Measurements from ENCODE around the gene CAMK2G.

DNA sequence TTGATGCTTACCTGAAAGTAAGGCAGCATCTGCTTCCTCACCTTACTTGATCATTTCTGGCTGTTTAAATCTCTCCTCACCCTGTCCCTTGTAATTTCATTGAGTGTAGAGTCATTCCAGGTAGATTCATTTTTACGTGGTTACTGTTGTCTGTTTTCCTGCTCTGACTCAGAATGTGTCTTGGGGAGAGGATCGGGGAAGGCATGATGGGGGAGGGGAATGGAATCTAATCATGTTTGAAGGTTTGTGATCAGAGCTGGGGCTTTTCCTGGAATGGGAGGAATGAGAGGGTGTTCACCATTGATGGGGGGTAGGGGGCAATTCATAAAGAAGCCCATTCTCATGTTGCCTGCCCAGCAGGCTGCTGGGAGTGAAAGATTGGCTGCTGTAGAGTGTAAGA lies 111.4 kb downstream of the CAMK2G start:
- TF ChIP-seq, protein P1, sequence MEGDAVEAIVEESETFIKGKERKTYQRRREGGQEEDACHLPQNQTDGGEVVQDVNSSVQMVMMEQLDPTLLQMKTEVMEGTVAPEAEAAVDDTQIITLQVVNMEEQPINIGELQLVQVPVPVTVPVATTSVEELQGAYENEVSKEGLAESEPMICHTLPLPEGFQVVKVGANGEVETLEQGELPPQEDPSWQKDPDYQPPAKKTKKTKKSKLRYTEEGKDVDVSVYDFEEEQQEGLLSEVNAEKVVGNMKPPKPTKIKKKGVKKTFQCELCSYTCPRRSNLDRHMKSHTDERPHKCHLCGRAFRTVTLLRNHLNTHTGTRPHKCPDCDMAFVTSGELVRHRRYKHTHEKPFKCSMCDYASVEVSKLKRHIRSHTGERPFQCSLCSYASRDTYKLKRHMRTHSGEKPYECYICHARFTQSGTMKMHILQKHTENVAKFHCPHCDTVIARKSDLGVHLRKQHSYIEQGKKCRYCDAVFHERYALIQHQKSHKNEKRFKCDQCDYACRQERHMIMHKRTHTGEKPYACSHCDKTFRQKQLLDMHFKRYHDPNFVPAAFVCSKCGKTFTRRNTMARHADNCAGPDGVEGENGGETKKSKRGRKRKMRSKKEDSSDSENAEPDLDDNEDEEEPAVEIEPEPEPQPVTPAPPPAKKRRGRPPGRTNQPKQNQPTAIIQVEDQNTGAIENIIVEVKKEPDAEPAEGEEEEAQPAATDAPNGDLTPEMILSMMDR (conservative IDR thresholded peaks at IDR 0.05 in 1 of 2, IDR thresholded peaks at IDR 0.05 in 1 of 2; ENCODE audit: extremely low read depth in 1 of 2, insufficient read depth in 1 of 2, low read depth in 1 of 2, low read length in 2 of 2), result no peak
- TF ChIP-seq EZH2 (IDR thresholded peaks at IDR 0.05; ENCODE audit: borderline replicate concordance, low read length), result no peak
